Endothelial cell of umbilical vein (primary cell): ENCODE results near the gene SIPA1L2.
A peak's percentile ranks its signal among the peaks of the same experiment; 100 is the strongest.

Experiments
- CTCF ChIP-seq, 2 donors: IDR thresholded peaks; 1 replicate in 1 of 2; 2 replicates in 1 of 2; pipeline ENCODE4 v1.5.1; 2011; ENCODE audit warnings: low read length in 2 of 2, mild to moderate bottlenecking in 2 of 2, moderate library complexity in 2 of 2, control low read depth in 1 of 2, inconsistent platforms in 1 of 2, low read depth in 1 of 2; ENCODE audit not compliant: insufficient read depth in 1 of 2; ENCODE audit errors: extremely low read depth in 1 of 2
- EZH2 ChIP-seq: IDR thresholded peaks from 2 replicates; pipeline ENCODE4 v1.6.1; 2012; ENCODE audit warnings: borderline replicate concordance, low read depth, mild to moderate bottlenecking, moderate library complexity, low read length, inconsistent platforms; ENCODE audit not compliant: severe bottlenecking
- FOS ChIP-seq: IDR thresholded peaks from 2 replicates; pipeline ENCODE4 v1.6.1; 2011; ENCODE audit warnings: mild to moderate bottlenecking, low read length, moderate library complexity, borderline replicate concordance; ENCODE audit not compliant: insufficient read depth
- JUN ChIP-seq: IDR thresholded peaks from 2 replicates; pipeline ENCODE4 v1.6.1; 2011; ENCODE audit warnings: borderline replicate concordance, low read depth; ENCODE audit not compliant: insufficient read length, insufficient read depth
- MAX ChIP-seq: IDR thresholded peaks from 2 replicates; pipeline ENCODE4 v1.6.1; 2011; ENCODE audit not compliant: insufficient read depth, insufficient read length
- POLR2A ChIP-seq: IDR thresholded peaks from 2 replicates; pipeline ENCODE4 v1.6.1; 2012; ENCODE audit warnings: low read depth, mild to moderate bottlenecking, control low read depth, low read length
- POLR2AphosphoS5 ChIP-seq: IDR thresholded peaks from 2 replicates; pipeline ENCODE4 v1.6.1; 2012; ENCODE audit warnings: low read depth, mild to moderate bottlenecking, control low read depth, low read length, moderate library complexity; ENCODE audit not compliant: insufficient read depth

- TF ChIP-seq POLR2A (no peak), CTCF (IDR thresholded peaks at IDR 0.05; ENCODE audit: extremely low read depth in 1 of 2, insufficient read depth in 1 of 2, low read depth in 1 of 2, low read length in 2 of 2) (no peak), FOS (no peak), POLR2AphosphoS5 (peak; percentile 20), EZH2 (no peak), MAX (peak; percentile 9), JUN (no peak)
Observed at GRCh38 chr1:232589812-232590743, 39.9 kb downstream of the SIPA1L2 start.
